HG03575 (cell line): ENCODE measurements around the gene RAET1G.
"Not testable (repeated sequence)": the region's sequence is repeated elsewhere in the genome, so short reads cannot be mapped to it uniquely, and the experiment has no call there.

ENCODE experiments used
- ATAC-seq: cut with Tn5 transposase; IDR thresholded peaks from one replicate; pipeline ENCODE4 v1.9.1; 2021; ENCODE audit not compliant: unreplicated experiment, insufficient number of reproducible peaks, low FRiP score; ENCODE audit errors: extremely low read depth

Gene RAET1G

GRCh38 chr6:149938013-149938570 lies 15.2 kb upstream of the RAET1G start:
- not testable (repeated sequence) for ATAC-seq

DNA sequence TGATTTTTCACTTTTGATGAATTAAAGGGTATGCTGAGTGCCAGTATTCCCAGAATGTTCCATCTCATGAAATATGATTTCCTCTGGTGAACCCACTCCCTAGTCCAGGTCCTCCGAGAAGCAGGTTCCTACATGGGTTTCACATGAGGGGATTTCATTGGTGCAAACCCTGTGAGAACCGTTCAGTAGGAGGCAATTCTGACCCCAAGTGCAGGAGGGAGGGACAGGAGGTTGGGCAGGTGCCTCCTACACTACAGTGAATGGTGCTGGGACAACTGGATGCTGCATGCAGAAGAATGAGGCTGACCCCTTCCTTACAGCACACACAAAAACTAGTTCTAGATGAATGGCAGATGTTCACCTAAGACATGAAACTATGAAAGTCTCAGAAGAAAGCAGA lies 13.8 kb upstream of the RAET1G start:
- no peak for ATAC-seq

- ATAC-seq: no peak
Observed at GRCh38 chr6:149935668-149936067, 12.7 kb upstream of the RAET1G start.

DNA sequence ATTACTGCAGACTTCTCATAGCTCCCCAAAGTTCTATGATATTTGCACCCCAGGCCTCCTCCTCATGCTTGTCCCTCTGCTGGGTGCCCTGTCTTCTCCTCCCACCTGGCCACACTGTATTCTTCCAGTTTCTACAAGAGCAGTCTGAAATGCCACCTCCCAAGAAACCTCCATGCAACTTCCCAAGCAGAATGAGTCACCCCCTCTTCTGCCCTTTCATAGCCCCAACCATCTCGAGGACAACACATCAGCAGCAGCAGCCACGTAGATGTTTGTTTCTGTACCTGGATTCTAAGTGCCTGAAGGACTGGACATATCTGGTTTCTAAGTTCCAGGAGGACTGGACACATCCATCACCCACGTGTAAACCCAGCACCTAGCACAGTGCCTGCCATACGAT lies 12.3 kb upstream of the RAET1G start:
- ATAC-seq: no peak

DNA sequence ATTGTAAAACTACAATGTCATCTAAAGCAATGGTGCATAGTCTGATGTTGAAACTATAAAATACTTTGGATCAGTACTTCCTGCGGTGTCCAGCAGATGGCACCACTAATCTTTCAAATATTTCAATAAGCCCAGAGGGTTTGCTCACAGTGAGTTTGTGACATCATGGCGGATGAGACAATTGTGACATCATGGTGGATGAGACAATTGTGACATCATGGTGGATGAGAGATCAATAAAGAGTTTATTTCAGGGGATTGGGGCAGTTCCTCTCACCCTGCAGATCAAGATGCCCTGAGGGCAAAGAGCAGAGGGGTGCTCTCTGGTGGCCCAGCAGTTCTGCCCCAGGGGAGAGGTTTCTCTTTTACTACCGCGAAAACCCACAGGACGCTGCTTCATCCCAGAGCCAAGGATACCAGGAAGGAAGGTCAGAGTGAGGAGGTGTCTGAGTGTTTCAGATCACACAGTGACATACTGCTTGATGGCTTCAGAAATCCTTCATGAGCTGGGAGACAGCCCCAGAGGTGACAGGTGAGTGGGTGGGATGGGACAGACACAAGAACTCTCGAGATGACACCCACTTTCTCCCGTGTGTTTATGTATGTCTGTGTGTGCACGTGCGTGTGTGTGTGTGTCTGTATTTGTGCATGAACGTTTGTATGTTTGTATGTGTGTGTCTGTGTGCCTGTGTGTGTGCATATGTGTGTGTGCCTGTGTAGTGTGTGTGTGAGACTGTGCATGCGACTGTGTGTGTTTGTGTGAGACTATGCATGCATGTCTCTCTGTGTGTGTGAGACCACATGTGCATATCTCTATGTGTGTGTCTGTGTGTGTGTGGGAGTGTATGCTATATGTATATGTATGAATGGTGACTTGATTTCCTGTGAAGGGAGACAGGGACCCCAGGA lies 11.6 kb upstream of the RAET1G start:
- no peak for ATAC-seq

DNA sequence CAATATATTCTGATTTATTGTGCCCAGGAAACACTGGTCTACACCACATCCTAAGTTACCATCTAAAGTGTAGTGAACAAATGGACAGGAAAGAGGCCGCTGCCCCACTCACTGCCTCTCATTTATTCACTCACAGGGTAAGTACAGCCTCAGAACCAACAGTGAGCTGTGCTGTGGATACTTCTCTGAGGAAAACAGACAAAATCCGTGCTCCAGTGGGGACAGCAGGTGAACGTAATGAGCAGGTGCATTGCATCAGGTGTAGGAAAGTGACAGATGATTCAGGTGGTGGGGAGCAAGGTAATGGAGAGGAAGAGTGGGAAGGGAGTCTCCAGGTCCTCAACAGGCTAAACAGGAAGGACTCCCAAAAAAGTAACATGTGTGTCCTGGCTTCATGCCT lies 10.5 kb upstream of the RAET1G start:
- no peak for ATAC-seq

- ATAC-seq: no peak
Observed at GRCh38 chr6:149933036-149933435, 10.1 kb upstream of the RAET1G start.

DNA sequence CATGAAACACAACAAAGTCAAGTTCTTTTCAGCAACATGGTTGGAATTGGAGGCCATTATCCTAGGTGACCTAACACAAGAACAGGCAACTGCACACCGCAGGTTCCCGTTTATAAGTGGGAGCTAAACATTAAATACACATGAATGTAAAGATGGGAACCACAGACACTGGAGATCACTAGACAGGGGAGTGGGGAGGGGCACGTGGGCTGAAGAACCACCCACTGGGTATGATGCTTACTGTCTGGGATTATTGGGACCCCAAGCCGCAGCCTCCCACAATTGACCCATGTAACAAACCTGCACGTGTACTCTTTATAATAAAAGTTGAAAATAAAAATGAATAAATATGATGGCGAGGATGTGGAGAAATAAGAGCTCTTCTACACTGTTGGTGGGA lies 8.6 kb upstream of the RAET1G start:
- ATAC-seq: no peak

- no peak for ATAC-seq
Observed at GRCh38 chr6:149929422-149929821, 6.5 kb upstream of the RAET1G start.

GRCh38 chr6:149927025-149927424 lies 4.1 kb upstream of the RAET1G start:
- ATAC-seq: not testable (repeated sequence)

- ATAC-seq: no peak
Observed at GRCh38 chr6:149925974-149926777, 3.3 kb upstream of the RAET1G start.

DNA sequence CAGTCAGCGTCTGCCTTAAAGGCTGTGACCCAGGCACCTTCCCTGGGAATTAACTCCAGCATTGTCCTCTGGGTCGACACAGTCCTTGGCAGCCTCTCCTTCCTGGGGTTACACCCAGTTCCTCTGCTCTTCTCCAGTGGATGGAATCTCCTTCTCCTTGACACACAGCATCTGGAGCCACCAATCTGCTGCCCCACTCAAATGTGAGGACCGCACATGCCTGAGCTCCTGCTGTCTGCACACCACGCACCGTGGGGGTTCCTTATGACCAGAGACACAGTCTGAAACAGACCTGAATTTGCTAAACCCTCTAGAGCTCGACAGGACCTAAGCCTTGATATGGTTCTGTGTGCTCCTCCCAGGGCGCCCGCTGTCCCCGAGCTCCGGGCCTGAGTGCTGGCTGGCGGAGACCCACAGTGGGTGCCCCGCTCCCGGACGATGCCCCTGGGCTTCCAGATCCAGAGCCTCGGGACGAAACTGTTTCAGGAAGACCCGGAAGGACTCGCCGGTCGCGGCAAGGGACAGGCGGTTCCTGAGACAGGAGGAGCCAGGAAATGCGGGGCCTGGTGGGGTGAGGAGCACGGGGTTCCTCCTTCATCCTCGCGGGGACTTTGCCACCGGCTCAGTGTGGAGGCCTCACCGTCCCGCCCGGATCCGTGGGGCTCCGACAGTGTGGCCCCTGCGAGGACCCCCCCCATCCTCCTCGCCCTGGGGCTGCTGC lies 2.5 kb upstream of the RAET1G start:
- no peak for ATAC-seq

DNA sequence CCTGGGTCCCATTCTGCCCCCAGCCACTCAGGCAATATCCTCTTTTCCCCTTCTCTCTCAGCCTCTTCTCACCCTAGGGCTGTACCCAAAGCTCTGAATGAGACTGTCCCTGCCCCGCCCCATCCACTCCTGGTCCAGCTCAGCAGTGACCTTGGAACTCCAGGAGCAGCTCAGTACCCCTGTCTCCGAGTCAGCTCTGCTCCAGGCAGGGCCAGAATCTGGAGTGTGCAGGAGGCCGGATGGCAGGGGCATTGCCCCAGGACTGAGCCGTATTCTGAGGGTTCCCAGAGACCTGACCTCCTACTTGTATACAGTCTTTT lies 2.0 kb upstream of the RAET1G start:
- ATAC-seq: no peak

- ATAC-seq: no peak
Observed at GRCh38 chr6:149924206-149924932, 1.4 kb upstream of the RAET1G start.

DNA sequence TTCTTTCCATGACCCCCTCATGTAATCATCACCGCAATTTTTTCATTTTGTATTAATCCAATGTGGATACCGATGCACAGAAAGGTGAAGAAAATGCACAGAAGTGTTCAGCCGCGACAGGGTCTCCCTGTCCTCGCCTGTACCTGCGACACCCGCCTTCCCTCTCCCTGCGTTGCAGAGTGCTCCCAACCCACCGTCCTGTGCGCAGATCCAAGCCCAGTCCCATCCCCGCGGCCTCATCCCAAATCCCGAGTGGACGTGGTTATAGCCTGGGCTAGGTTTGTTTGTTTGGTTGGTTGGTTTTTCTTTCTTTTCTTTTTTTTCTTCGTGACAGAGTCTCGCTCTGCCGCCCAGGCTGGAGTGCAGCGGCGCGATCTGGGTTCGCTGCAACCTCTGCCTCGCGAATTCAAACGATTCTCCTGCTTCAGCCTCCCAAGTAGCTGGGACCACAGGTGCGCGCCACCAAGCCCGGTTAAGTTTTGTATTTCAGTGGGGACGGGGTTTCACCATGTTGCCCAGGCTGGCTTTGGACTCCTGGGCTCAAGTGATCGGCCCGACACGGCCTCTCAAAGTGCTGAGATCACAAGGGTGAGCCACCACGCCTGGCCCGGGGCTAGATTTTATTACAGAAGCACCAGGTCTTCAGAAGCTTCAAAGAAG lies 536 bp upstream of the RAET1G start:
- no peak for ATAC-seq

GRCh38 chr6:149922091-149922490 lies 830 bp downstream of the RAET1G start:
- not testable (repeated sequence) for ATAC-seq

DNA sequence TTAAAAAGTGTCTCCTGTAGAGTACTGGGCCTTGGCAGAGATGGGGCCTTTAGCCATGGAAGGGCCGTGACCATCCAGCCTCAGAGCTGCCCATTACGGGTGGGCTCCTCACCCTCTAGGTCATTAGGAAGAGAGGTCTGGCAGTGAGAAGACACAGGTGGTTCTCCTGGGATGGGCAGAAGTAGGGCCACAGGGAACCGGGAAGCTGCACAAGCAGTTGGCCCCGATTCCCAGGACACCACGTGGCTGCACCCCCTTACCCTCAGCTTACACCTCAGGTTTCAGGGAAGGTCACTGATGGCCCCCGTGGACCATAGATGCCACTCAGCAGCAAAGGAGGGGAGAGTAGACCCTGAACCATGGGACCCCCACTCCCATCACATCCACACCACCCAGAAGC lies 1.6 kb downstream of the RAET1G start:
- ATAC-seq: no peak

- no peak for ATAC-seq
Observed at GRCh38 chr6:149919834-149920225, 3.1 kb downstream of the RAET1G start.
